ENCODE results near the gene NRP1.
"Not testable (repeated sequence)": the region's sequence is repeated elsewhere in the genome, so short reads cannot be mapped to it uniquely, and the experiment has no call there.

NRP1 gene

DNA sequence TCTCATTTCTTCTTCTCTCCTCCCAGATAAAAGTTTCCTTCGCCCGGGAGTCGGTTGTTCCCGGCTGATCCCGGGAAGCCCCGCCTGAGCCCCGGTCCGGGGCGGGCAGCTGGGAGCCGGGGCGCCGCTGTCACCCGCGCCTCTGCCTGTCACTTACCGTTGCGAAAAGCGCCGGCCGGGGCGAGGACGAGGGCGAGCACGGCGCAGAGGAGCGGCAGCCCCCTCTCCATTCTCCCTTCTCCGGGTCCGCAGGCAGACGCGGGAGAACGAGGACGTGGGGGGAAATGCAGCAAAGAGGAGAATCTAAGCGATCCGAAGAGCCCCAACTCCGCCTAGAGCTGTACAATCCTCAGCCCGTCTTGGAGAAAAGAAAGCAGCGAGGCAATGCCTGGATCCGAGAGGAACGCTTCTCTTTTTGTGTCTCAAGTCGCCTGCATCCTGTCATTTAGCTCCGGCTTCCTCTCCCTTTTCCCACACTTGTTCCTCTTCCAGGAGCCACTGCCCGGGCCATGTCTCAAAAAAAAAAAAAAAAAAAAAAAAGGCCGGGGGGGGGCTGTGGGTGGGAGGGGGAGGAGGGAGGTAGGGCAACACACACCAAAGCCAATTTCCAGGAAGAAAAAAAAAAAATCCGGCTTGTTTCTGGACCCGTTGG is at the start of gene NRP1:
Gene NRP1, minus strand, starts transcription at position 515 of the 652 bp plus-strand sequence. Its CDS starts 285 bp downstream, at position 230.
- no peak for DNase-seq

DNA sequence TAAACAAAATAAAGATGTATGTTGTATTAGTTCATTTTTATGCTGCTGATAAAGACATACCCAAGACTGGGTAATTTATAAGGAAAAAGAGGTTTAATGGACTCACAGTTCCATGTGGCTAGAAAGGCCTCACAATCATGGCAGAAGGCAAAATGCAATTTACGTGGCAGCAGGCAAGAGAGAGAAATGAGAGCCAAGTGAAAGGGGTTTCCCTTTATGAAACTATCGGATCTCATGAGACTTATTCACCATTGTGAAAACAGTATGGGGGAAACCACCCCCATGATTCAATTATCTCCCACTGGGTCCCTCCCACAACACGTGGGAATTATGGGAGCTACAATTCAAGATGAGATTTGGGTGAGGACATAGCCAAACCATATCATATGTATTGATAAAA is 49.7 kb upstream of the NRP1 start:
- DNase-seq = not testable (repeated sequence)

DNA sequence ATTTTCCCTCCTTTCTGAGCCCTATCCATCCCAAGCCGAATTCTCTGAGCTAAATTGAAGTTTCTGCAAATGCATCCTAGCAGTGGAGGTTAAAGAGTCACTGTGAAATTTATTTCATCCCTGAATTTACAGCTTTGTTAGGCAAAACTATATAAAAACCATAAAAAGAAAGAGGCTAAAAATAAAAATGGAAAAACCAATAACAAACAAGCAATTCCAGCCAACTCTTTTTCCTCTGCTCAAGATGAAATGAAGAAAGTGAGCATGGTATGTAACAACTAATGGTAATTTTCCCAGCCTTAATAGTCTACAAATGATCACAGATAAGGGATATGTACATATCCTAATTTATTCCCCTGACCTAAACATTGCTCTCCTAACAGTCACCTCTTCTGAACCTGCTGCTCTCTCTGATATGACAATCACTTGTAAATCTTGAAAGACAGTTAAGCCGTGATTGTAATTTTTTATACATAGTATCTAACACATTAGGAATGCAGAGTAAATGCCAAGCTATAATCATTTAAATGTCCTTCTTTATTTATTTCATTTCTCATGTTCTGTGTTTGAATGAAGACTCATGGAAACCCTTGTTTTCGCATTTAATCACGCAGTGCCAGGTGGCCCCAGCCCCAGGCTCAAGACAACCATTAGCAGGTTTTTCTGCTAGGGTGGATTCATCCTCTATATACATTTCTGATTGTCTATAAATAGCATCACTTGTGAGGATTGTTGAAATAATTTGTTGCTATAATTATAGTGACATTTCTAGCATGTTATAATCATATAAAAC is 48.6 kb upstream of the NRP1 start:
- no peak for DNase-seq

DNA sequence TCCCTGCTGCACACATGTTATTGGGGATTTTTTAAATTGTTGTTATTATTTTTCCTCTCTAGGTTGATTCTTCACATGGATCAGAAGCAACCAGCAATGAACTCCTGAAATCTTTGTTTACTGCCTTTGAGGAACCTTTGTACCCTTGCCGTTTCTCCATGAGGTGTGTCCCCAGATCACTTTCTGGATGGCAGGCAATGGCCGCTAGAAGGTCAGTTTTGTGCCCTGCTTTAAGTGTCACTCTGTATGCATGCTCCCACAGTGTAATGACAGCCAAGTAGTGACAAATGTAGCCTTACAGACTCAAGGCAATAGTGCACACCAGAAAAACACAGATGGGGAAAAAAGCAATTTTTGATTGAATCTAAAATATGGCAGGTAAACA is 47.7 kb upstream of the NRP1 start:
- DNase-seq = no peak

DNA sequence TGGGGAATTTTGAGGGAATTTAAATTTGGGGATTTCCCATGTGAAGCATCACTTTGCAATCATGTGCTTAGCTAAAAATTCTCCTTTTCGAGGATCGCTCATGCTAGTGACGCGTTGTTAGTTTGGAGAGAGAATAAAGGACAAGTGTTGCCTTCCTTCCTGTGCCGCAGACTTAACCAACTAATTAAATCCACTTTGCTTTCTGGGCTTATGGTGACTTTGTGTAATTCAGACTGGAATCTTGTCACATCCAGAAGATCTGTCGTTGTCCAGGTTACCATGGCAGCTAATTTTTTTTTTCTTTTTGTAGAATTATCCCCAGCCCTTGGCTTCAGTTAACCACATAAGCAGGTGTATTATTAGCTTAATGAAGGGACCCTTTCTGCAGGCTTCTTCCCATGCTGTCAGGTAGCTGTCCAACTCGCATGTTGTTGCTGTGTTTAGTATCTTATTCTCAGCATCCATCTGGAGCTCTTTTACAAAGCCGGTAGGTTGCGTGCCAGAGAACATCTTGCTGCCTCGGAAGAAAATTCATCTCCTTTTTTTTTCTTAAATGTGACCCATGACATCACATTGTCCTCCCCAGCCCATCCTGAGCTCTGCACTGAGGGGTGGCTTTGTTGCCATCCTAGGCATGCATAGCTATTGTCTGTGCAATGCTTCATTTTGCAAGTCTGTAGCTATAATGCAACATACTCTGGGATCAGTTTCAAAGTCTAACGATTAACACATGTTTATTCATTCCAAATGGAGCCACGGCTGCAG is 47.2 kb upstream of the NRP1 start:
- DNase-seq = peak; percentile 14

DNA sequence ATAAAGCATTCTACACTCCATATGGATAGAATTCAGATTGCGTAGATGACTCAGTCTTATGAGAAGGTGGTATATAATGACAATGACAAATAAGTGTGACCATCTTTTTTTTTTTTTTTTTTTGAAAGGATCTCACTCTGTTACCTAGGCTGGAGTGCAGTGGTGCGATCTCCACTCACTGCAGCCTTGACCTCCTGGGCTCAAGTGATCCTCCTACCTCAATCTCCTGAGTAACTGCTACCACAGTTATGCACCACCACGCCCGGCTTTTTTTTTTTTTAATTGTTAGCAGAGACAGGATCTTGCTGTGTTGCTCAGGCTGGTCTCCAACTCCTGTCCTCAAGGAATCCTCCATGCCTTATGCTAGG is 43.2 kb upstream of the NRP1 start:
- DNase-seq = no peak

DNA sequence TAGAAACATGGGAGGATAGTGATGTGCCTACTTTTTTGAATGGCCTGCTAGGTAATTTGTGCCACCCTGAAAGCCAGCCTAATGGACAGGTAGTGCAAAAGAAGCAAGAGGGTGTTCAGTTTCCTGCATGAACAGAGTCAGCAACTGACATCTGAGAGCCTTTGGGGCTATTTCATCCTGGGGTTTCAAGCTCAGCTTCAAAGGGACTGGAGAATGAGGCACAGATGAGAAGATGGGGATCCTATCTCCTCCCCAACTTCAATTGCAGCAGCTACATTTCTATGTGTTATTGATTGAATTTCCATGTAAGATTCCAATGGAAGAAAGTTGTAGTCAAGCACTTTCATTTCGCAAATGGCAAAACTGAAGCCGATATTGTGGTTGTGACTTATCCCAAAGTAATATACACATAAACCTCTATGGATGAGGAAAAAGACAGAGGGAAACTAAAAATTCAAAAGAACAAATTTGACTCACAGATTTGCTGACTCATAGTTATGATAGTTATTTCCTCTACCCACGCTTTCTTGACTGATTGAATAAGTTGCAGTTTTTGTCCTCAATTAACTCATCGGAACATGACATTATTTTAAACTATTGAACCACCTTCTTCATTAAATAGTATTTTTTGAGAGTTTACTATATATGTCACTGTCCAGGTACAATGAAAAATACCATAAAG is 42.6 kb upstream of the NRP1 start:
- no peak for DNase-seq

DNA sequence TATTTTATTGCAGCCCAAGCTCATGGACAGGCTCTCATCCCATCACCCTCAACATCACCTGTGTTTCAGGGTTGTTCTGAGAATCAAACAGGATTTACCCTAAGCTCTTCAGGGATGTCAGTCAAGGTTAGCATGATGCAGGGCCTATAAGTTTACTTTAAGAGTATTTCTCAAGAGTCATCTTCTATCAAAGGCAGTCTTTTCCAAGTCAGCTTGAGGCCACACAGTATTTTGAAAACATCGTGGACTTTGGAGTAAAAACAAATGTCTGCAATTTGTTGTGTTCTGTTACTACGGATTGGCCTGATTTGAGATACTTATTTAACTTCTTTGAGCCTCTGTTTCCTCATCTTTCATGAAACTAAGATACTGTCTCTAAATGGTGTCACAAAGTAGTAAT is 42.0 kb upstream of the NRP1 start:
- DNase-seq = no peak

DNA sequence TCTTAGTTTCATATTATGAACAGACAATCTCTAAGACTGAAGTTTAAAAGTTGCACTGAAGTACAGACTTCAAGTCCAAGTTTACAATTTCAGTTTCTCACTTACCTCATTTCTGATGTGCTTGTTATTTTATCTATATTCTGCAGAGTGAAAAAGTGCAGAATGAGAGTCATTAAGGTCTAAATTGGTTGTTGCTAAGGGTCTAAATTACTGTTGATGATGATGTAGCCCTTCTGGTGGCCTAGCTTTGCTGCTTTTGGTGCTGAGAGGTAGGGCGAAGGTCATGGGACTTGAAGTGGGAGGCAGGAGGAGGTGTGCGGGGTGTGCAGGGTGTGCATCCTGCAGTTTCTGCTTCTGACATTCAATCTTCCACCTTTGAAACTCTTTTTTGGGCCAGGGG is 38.8 kb upstream of the NRP1 start:
- DNase-seq = no peak

DNA sequence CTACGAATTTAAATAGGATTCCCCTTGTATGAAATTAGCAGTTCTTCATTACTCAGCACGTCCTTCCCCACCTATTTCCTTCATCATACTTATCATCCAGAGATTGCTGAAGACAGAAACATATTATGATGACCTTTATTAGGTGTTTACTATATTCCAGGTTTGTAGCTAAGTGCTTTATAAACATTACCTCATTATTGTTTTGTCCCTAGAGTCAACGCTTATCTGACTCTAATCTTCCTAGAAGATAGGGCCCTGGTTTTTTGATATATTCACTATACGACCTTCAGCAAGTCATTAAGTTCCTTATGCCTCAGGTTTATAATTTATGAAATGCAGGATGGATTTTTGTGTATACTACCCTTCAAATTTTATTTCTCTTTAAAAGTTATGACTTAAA is 36.8 kb upstream of the NRP1 start:
- DNase-seq = no peak

DNA sequence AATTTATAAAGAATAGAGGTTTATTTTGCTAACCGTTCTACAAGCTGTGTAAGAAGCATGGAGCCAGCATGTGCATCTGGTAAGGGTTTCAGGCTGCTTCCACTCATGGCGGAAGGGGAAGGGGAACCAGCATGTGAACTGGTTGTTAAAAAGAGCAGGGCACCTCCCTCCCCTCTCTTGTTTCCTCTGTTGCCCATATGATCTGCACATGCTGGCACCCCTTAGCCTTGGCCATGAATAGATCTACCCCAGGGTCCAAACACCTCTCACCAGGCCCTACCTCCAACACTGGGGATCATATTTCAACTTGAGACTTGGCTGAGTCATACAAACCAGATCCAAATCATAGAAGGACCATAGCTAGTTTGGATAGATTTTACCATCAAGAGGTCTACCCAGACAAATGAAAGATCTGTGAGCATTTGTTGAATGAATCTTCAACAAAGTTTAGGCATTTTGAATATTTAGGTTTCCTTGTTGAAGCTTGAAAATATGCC is 36.0 kb upstream of the NRP1 start:
- no peak for DNase-seq

DNA sequence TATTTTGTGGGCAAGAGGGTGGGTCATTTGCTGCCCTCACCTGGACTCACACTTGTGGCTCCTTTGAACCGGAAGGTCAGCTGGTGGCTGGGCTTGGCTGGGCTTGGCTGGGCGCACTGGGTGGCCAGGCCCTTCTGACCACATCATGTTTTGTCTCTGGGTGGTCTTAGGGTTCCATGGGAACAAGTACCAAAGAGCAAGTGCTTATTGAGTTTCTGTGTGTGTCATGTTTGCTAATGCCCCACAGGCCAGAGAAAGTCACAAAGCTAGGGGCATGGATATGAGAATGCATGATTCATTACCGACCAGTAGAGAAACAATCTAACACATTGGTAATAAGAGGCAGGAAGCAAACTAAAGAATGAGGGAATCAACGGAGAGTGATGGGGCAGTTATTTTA is 33.6 kb upstream of the NRP1 start:
- no peak for DNase-seq

DNA sequence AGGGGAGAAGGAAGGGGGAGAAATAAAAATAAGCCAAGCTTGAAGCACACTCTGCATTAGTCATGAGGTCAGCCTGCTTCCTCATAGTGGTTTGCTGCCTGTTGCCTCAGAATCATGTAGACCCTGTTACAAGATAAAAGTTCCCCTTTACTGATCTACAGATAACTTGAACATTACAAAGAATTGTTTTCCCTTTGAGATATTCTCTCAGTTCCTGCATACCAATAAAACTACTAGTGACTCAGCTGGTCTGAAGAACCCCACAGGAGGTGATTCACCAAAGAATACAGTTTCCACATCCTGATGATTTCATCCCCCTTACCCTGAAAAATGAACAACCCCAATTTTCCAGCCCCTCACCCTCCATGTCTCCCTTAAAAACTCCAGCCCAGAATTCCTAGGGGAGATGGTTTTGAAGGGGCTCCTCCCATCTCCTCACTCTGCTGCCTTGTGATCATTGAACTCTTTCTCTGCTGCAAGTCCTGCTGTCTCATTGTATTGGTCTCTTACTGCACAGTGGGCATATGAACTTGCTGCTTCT is 31.5 kb upstream of the NRP1 start:
- no peak for DNase-seq

DNA sequence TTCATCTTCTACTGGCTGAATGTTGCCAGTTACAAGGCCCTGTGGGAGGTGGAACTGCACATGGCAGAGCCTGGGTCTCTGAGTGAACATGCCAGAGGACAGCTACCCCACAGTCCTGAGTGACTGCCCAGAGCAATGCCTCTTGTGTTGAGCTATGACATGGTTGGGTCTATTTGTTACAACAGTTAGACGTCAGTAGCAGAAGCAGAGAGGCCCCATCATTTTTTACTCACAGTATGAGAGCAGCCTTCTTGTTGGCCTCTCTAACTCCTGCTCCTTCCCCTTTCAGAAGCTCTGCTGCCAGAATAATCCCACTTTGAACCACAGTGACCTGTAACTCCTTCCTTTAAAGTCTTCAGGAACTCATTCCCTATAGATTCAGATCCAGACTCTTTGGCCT is 30.8 kb upstream of the NRP1 start:
- no peak for DNase-seq

DNA sequence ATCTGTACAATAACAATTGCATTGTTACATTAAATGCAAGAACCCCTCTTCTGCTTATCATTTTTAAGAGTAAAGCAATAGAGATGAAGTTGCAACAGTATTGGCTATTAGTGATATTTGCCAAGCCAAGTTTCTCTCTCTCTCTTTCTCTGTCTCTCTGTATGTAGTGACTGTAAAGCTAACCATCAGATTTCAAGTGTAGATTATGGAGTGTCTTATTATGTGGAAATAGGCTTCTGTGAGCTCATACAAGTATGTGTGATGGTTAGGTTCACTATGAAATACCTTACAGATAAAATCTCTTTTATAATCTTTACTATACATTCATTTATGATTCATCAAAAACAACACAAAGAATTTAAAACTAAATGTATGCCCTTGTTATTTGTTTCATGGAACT is 28.6 kb upstream of the NRP1 start:
- no peak for DNase-seq

DNA sequence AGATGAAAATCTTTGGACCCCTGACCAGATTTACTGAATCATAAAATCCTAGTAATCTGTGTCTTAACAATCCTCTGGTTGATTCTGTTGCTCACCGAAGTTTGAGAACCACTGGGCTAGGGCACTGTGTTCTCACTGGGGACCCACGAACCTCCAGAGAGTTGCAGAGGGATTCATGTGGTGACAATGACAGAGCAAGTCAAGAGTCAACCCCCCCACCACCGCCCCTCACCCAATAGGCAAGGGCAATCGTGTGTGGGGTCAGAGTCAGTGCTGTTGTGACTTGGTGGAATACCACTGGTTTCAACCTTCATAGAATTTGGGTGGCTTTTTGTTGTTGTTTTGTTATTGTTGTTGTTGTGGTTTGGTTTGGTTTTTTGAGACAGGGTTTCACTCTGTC is 23.5 kb upstream of the NRP1 start:
- DNase-seq = no peak

DNA sequence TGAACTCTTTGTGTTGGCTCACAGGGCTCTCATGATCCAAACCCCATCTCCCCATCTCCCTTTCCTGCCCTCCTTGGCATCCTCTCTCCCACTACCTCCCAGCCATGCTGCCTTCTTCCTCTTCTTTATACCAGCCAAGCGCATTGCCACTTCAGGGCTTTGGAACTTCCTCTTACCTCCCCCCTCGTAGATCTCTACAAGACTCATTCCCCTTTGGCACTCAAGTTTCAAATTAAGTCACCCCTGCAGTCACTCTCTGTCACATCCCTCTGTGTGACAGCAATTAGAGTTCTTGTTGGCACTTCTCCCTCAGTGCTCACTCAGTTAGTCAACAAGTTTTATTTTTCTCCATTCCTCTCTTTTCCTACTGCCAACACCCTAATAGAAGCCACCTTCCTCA is 20.8 kb upstream of the NRP1 start:
- no peak for DNase-seq

DNA sequence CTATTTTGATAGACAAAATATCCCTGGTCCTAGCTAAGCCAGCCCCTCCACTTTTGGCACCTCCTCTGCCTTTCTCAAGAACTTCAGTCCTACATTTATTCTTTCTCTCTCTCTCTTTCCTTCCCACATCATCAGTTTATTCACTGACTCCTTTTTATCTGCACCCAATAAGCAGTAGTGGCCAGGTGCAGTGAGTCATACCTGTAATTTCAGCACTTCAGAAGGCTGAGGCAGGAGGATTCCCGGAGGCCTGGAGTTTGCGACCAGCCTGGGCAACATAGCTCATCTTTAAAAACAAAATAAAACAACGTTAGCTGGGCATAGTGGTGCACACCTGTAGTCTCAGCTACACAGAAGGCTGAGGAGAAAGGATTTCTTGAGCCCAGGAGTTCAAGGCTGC is 19.4 kb upstream of the NRP1 start:
- no peak for DNase-seq

DNA sequence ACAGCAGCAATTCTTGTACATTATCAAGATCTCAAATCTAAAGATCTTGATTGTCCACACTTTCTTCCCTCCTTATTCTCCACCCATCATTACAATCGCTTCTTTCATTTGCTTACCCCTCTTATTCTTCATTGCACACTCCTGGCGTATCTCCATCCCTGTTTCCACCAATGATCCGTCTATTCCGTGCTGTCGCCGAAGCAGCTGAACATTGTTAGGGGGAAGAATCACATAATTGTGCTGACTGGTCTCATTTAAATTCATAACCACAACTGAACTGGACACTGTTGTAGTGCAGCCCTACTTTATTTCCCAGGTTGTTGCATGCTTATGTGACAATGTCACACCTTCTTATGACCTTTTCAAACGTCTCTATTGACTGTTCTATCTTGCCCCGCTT is 18.9 kb upstream of the NRP1 start:
- no peak for DNase-seq

DNA sequence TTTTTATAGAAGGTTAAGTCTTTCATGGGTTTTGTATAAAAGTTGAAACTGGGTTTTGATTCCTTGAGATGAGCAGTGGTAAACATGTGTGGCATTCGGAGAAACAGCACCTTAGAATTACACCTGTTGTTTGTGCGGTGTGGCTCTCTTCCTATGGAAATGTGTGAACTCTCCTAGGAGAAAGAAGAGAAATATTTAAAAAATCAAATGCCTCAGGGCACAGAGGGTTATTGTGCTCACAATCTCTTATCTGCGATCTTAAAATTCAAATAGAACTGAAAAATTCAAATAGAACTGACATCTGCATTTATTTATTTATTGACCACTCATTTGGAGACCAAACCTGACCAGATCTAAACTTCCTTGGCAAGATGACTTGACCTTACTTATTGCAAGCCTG is 18.1 kb upstream of the NRP1 start:
- no peak for DNase-seq

DNA sequence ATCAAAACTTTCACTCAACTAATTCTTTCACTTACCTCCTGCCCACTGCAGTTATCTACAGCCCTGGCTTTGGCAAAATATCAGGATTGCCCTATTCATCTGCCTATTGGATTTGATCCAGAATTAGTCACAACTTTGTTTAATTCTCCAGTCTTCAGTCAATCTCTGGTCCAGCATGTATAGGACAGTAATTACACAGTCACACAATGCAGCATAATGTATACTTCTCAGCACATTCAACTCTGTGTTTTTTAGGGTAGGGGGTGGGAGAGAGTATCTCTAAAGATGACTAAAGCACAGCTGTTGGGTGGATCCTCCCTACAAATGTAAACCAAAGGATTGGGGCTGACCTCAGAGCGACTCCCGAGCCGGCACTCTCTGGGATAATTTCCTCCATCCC is 17.7 kb upstream of the NRP1 start:
- no peak for DNase-seq

DNA sequence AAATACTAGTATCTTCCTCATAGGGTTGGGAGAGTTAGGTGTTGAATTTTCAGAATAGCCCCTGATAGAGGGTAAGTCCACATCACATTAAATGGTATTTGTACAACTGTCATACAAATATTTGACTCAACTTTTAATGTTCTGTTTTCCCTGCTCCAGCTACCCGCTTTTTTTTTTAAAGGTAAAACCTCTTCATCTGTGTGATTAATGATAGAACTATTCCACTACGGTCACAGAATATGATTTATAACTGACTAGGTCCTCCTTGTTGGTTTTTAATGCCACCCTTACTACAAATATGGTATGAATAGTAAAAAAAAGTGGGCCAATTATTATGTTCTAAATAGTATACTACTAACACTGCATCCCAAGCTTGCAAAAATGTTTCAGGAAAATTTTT is 15.6 kb upstream of the NRP1 start:
- no peak for DNase-seq

DNA sequence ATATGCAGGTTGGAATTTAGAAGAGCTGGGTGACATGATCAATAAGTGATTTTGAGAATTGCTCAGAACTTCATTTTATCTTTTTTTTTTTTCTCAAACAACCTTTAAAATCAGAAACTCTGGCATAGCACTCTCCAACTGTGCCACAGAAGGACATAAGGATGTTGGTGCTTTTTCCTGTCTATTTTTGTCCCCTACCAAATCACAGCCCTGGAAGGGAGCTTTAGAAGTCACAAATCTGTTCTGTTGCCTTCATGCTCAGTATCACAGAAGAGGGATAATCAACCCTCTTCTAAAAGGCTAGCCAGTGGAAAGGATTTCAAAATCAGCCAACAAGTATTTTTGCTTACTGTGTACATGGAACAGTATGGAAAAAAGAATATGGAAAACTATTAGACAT is 14.8 kb upstream of the NRP1 start:
- DNase-seq = no peak

Measured in NCI-H1694 treated with DMSO at 0.1 percent for 48 hours (cell line).